ENCODE measurements around the gene RPS15.
A peak's percentile ranks its signal among the peaks of the same experiment; 100 is the strongest.
"Not testable (repeated sequence)": the region's sequence is repeated elsewhere in the genome, so short reads cannot be mapped to it uniquely, and the experiment has no call there.

RPS15 gene

DNA sequence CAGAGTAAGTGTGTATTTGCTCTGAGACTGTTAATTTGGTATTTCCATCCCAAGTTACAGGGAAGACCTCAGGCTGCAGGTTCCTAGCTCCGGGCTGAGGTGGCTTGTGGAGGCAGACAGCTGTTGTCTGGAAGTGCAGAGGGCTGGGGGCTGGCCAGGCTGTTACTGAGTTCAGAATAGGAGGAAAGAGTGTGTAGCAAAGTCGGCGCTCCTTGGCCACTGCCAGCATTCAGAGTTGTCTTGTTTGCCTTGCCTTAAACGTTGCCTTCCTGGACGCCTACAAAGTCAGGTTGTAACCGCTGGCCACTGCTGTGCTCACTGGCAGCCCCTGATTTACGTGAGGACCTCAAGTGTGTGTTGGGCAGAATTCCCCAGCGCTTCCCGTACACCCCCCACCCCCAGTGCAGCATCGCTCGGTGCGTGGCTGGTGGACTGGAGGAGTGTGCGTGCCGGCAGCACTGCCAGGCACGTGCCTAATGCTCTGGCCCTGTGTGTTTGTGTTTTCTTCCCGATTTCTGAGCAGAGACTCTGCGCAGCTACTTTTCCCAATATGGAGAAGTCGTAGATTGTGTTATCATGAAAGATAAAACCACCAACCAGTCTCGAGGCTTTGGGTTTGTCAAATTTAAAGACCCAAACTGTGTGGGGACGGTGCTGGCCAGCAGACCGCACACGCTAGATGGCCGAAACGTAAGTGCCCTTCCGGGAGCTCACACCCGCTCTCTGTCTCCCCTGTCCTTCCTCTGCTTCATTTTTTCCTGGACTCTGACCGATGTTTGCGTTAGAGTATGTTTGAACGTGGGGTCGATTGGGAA lies 20.3 kb upstream of the RPS15 start:
- no peak for DNase-seq

- no peak for DNase-seq
Observed at GRCh38 chr19:1418496-1418775, 19.8 kb upstream of the RPS15 start.

DNA sequence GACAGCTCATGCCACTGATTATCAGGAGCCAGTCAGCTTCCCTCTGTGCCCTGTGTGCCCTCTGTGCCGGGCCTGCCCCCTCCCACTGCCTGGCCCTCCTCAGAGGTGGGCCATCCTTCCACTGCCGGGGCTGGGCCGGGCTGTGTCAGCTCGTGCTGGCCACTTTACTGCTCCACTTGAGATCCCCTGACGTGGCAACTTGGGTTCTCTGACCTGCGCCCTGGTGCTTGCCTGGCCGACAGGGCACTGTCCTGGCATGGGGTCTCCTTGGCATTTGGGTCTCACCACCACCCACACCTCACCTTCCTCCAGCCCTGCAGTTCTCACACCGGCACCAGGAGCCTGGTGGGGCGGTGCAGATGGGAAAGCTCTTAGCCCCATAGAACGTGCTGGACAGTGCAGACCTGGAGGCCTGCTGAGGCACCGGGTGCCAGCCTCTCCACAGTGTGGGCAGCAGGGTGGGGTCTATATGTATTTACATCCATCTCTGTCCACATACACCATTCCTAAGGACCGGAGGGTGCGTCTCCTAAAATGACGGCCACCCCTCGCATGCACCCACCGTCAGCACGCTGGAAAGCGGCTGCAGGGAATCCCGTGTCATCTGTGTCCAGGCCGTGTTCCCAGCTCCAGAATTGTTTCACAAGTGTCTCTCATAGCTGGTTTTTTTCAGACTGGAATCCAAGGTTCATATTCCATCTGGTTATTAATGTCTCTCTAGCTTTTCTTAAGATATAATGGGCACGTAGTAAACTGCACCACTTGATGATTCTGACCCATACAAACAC lies 19.1 kb upstream of the RPS15 start:
- DNase-seq, result no peak

GRCh38 chr19:1420085-1420484 lies 18.1 kb upstream of the RPS15 start:
- DNase-seq, result not testable (repeated sequence)

DNA sequence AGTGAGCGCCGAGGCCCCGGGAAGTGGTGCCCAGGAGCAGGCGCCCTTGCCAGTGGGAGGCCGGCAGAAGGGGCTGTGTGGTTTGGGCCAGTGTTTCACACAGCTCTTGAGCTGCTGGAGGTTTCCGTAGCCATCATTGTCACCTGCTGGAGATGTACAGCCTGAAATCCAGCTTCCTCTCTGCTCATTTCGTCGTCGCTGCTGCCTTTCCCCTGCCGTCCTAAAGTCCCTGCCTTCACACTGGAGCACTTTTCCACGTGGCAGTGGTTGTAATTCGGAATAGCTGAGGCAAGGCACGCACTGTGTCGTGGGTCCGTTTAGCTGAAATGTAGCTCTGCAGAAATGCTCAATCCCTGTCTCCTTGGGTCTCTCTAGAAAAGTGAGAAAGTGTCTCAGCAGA lies 17.6 kb upstream of the RPS15 start:
- no peak for DNase-seq

- no peak for DNase-seq
Observed at GRCh38 chr19:1421218-1421957, 16.8 kb upstream of the RPS15 start.

DNA sequence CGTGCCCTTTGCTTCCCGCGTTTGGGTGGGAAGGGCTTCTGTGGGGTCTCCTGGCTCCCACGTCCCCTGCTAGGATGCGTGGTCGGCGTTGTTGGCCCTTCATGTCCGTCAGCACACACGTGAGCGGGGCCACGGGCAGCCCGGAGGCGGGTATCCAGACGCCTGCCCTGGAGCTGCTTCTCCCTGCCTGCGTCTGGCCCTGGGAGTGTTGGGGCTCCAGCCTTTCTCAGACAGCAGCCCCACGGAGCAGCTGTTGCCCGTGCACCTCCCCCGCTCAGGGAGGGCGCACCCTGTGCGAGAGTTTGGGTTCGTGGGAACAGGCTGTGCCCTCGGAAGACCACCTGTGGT lies 16.3 kb upstream of the RPS15 start:
- no peak for DNase-seq

DNA sequence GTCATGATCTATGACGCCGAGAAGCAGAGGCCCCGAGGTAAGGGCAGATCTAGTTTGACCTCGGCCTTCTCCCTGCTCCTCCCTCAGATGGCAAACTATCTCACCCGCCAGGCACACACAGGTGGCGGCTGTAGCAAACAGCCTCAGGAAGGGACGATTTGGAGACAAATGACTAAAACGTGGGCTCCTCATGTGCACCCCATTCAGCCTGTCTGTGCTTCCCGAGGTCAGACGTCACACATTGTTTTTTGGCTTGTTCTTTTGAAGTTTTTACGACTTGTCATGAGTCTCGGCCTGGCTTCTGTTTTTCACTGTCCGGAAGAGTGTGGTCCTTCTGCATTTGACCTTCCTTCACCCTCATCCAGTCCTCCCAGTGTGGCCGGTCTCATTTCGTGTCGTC lies 15.8 kb upstream of the RPS15 start:
- DNase-seq, result no peak

GRCh38 chr19:1422943-1423342 lies 15.3 kb upstream of the RPS15 start:
- DNase-seq, result no peak

DNA sequence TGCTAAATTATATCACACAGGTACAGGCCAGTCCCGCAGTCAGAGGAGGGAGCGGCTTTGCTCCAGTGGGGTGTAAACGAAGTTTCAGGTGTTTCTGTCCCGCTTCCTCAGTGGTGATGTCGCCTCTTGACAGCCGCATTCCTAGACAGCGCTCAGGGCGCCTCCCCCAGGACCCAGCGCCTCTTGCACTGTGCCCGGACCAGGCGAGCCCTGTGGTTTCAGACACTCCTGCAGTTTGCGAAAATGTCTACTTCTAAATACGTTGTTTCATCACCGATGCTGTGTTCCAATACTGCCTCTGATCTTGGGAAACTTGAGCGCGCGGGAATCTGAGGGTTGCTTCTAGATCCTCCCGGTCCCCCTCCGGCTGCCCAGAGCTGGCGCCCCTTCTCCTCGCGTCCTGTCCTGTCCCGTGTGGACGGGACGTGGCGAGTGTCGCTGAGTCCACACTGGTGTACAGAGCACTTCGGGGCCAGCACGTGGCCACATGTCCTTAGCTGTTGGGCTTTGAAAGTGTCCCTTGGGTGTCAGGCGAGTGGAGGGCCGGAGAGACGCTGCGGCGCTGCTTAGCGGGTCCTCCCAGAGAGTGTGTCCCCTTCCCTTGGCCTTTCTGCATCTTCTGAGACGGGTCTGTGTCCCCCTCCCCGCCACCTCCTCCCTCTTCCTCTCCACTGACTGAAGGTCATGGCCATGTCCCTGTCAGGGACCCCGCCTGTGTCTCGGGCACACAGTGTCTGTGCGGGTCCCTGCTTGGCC lies 14.6 kb upstream of the RPS15 start:
- peak; percentile 59 for DNase-seq

DNA sequence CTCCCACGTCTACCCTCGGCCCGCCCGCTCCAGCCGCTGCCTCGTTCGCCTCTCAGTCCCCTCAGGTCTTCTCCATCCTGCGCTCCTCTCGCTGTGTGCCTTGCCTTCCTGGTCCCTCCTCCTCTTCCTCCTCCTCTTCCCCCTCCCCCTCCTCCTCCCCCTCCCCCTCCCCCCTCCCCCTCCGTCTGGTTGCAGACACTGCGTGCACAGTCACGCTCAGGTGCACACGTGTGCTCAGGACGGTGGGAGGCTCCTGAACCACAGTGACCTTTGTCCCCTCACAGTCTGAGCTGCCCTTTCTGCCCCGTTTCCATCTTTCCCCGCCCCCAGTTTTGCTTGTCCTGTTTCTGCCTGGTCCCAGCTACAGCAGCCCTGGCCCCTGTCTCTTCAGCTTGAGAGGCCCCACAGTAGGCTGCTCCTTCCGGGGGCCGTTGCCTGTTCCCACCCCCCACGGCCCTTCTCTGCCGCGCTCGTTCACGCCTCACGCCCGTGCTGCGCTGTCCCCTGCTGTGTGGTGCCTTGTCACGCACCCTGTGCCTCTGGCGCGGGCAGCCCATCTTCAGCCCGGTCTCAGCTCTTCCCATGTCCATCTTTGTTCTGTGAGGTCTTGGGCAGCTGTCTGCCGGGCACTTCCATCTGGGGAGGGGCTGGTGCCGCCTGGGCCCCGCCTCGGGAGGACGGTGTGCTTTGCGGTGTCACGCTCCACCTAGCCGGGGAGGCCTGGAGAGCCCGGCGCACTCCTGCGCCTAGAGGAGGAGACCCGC lies 13.8 kb upstream of the RPS15 start:
- peak; percentile 66 for DNase-seq

DNA sequence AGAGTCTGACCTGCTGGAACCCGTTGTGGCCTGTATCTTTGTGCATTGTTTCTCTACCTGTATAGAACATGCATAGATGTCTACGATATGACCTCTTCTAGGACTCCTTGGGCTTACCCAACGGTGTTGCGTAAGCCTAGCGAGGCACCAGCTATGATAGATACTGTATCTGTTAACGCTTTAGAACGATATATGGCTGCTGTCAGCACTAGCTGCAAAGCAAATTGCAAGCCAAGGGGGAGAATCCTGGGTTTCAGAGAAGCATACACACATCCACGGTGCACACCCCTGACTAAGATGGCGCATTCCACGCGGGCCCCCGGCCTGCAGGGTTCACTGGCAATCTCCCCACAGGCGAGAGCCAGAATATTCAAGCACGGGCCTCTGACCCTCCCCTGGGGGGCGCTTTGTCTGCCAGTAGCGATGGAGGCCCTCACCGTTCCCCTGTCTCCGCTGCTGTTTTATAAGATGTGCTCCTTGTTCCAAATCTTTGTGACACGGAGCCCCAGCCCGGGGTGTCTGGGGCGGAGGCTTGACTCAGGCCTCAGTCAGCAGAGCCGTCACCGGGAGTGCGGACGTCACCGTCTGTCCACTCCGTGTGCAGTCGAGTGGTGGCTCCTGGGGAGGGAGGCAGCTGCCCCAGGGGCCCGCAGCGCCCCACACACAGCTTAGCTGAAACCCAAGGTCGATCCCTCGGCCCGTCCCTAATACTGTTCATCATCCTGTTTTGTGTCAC lies 12.9 kb upstream of the RPS15 start:
- DNase-seq, result no peak

GRCh38 chr19:1425902-1426301 lies 12.3 kb upstream of the RPS15 start:
- DNase-seq, result no peak

- no peak for DNase-seq
Observed at GRCh38 chr19:1426736-1427135, 11.5 kb upstream of the RPS15 start.

DNA sequence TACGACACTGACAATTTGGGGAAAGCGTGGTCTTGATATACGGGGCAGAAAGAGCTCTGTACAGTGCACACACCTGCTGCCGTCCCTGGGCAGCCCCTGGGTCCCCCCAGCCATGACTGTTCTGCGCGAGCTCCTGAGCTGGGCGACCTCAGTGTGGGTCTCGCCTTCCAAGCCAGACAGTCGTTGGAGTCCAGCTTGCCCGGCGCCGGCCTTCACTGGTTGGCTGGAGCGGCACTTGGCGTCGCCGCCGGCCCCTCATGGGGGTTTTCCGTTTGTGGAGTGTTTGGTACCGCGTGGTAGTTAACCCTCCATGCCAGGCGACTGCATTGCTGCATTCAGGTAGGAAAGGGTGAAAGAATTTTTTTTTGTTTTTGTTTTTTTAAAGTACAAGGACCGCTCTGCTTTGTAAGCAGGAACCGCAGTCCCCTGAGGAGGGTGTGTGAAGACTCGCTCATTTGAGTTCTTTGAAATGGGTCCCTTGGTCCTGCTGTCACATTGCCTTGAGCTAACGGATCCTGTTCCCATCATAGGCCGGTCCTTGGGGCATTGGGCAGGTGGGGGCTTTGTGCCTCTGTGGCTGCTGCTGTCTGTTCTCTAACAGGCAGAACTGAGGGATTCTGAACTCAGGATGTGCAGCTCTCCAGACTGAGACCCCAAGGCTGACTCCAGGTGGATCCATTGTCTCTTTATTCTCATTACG lies 10.8 kb upstream of the RPS15 start:
- no peak for DNase-seq

GRCh38 chr19:1428738-1429391 lies 9.3 kb upstream of the RPS15 start:
- DNase-seq, result no peak

- no peak for DNase-seq
Observed at GRCh38 chr19:1429750-1430149, 8.4 kb upstream of the RPS15 start.

DNA sequence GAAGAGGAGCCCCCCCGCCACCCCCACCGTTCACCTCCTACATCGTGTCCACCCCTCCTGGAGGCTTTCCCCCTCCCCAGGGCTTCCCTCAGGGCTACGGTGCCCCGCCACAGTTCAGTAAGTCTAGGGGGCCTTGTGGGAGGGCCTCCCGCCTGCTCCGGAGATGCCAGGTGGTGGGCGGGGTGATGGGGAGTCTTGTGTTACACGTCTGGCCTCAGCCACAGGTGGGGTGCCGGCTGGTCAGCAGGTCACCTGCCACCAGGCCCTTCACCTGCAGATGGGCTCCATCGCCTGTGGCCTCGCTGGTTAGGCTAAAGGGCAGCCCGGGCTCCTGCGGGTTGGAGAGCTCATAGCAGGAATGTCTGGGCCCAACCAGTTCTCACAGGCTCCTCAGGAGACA lies 8.0 kb upstream of the RPS15 start:
- DNase-seq, result no peak

GRCh38 chr19:1431759-1432506 lies 6.3 kb upstream of the RPS15 start:
- no peak for DNase-seq

All from right kidney (tissue), 1 donor.